ENCODE results near the gene RGS14. TPM values are rescaled to one million over a fixed set of nuclear protein-coding genes. Genes with fewer than 3 reads are reported as not detected.

RGS14 gene
- total RNA-seq, 2 donors from 2014 or later: 9.1 to 10.1 TPM

- DNase-seq: no peak
- no peaks in the 10 kb centered on the region for H3K36me3 ChIP-seq
- intact Hi-C loops (cut with DNase I): no loop called here
- H3K4me1 ChIP-seq: peaks cover 17% of the 10 kb centered on the region
- no peak overlapping the region for H3K27ac ChIP-seq
- H3K4me3 ChIP-seq: no peak overlapping the region
- H3K9ac ChIP-seq (ENCODE audit: low read depth in 2 of 2, low read length in 2 of 2): no peak overlapping the region
- TF ChIP-seq CTCF (IDR thresholded peaks at IDR 0.05): no peak
- no peaks in the 10 kb centered on the region for H3K27me3 ChIP-seq
- H3K9me3 ChIP-seq: no peaks in the 10 kb centered on the region
Observed at GRCh38 chr5:177354256-177354655, 3.5 kb upstream of the RGS14 start.

GRCh38 chr5:177354711-177355110 is 3.0 kb upstream of the RGS14 start:
- no peaks in the 10 kb centered on the region for H3K9me3 ChIP-seq
- intact Hi-C loops (cut with DNase I): no loop called here
- H3K4me1 ChIP-seq: peaks cover 17% of the 10 kb centered on the region
- DNase-seq: no peak
- H3K27me3 ChIP-seq: no peaks in the 10 kb centered on the region
- no peak overlapping the region for H3K4me3 ChIP-seq
- no peak overlapping the region for H3K27ac ChIP-seq
- H3K9ac ChIP-seq (ENCODE audit: low read depth in 2 of 2, low read length in 2 of 2): no peak overlapping the region
- TF ChIP-seq CTCF (IDR thresholded peaks at IDR 0.05): no peak
- no peaks in the 10 kb centered on the region for H3K36me3 ChIP-seq

- DNase-seq: no peak
Observed at GRCh38 chr5:177355162-177355867, 2.4 kb upstream of the RGS14 start.

GRCh38 chr5:177355868-177356168 is 1.9 kb upstream of the RGS14 start:
- Histone ChIP-seq H3K27ac (no peak overlapping the region), H3K9me3 (no peaks in the 10 kb centered on the region), H3K36me3 (no peaks in the 10 kb centered on the region), H3K4me3 (no peak overlapping the region), H3K4me1 (peaks cover 7% of the 10 kb centered on the region), H3K27me3 (no peaks in the 10 kb centered on the region), H3K9ac (ENCODE audit: low read depth in 2 of 2, low read length in 2 of 2) (no peak overlapping the region)
- no peak for TF ChIP-seq CTCF (IDR thresholded peaks at IDR 0.05)
- no peak for DNase-seq
- intact Hi-C loops (cut with DNase I): no loop called here

More at GRCh38 chr5:177355162-177355867, 2.4 kb upstream of the RGS14 start:
- H3K36me3 ChIP-seq: no peaks in the 10 kb centered on the region
- peaks cover 11% of the 10 kb centered on the region for H3K4me1 ChIP-seq
- no peak overlapping the region for H3K27ac ChIP-seq
- no peak for TF ChIP-seq CTCF (IDR thresholded peaks at IDR 0.05)
- H3K27me3 ChIP-seq: no peaks in the 10 kb centered on the region
- intact Hi-C loops (cut with DNase I): no loop called here
- no peaks in the 10 kb centered on the region for H3K9me3 ChIP-seq
- H3K4me3 ChIP-seq: no peak overlapping the region
- no peak overlapping the region for H3K9ac ChIP-seq (ENCODE audit: low read depth in 2 of 2, low read length in 2 of 2)

- Histone ChIP-seq H3K9ac (ENCODE audit: low read depth in 2 of 2, low read length in 2 of 2) (no peak overlapping the region), H3K27me3 (no peaks in the 10 kb centered on the region), H3K36me3 (no peaks in the 10 kb centered on the region), H3K4me1 (peaks cover 7% of the 10 kb centered on the region), H3K4me3 (no peak overlapping the region), H3K9me3 (no peaks in the 10 kb centered on the region), H3K27ac (no peak overlapping the region)
- intact Hi-C loops (cut with DNase I): no loop called here
- DNase-seq: no peak
- no peak for TF ChIP-seq CTCF (IDR thresholded peaks at IDR 0.05)
Observed at GRCh38 chr5:177356746-177357145, 978 bp upstream of the RGS14 start.
